ENCODE measurements around the gene RSPH9. TPM values are rescaled to one million over a fixed set of nuclear protein-coding genes. Genes with fewer than 3 reads are reported as not detected.

RSPH9 gene
- total and polyA plus RNA-seq, 2 experiments from 2014 or later, result 0.10 to 0.39 TPM

DNA sequence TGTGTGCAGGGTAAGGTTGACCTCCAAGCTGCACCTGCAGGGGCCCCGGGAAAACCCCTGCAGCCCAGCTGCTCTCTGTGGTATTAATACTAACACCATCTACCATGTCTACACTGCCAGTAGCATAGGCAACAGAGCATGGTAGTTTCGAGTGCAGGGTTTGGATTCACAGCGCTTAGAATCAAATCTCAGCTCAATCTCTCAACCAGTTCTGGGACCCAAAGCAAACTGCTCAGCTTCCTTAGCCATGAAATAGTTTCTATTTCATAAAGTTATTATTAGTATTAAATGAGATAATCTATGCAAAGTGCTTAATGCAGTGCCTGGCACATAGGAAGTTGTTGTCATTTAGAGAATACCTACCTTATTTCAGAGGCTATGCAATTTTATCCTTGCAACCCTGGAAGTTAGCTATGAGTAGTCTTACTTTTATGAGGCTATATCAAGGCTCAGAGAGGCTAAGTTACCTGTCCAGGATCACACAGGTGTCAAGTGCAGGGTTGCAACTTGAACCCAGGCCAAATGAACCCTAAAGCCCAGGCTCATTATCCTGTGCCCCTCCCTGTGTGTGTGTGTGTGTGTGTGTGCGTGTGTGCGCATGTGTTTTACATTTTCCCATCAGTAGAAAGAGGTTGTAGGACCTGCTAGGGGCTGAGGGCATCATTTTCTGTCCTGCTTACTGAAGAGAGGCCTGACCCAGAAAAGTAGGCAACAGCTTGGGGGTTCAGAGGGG, 70.4 kb downstream of the RSPH9 start:
- Histone ChIP-seq H3K27me3 (ENCODE audit: insufficient read depth) (no peaks in the 10 kb centered on the region), H4K20me1 (replicated peaks; ENCODE audit: insufficient read depth) (no peaks in the 10 kb centered on the region), H3F3A (replicated peaks; ENCODE audit: low read depth) (no peaks in the 10 kb centered on the region), H3K36me3 (ENCODE audit: insufficient read depth) (no peaks in the 10 kb centered on the region), H3K4me2 (no peak overlapping the region), H3K79me2 (replicated peaks; ENCODE audit: insufficient read depth) (no peaks in the 10 kb centered on the region), H3K9me2 (ENCODE audit: insufficient read depth) (no peaks in the 10 kb centered on the region), H3K4me1 (ENCODE audit: insufficient read depth) (no peaks in the 10 kb centered on the region), H3K27ac (ENCODE audit: low read depth) (no peak overlapping the region), H3K4me3 (no peak overlapping the region), H2AFZ (no peak overlapping the region)
- TF ChIP-seq STAT1 (IDR thresholded peaks at IDR 0.05; ENCODE audit: unreplicated experiment), result no peak
- TF ChIP-seq POLR2AphosphoS5 (IDR thresholded peaks at IDR 0.05; ENCODE audit: low read depth), result no peak
- TF ChIP-seq CREB1 (CRISPR knock-in tag; IDR thresholded peaks at IDR 0.05; ENCODE audit: low read depth), result no peak
- no peak for TF ChIP-seq ZNF114 (CRISPR knock-in tag; IDR thresholded peaks at IDR 0.05)
- no peak for TF ChIP-seq EZH2phosphoT487 (IDR thresholded peaks at IDR 0.05; ENCODE audit: unreplicated experiment)
- TF ChIP-seq, protein P1, sequence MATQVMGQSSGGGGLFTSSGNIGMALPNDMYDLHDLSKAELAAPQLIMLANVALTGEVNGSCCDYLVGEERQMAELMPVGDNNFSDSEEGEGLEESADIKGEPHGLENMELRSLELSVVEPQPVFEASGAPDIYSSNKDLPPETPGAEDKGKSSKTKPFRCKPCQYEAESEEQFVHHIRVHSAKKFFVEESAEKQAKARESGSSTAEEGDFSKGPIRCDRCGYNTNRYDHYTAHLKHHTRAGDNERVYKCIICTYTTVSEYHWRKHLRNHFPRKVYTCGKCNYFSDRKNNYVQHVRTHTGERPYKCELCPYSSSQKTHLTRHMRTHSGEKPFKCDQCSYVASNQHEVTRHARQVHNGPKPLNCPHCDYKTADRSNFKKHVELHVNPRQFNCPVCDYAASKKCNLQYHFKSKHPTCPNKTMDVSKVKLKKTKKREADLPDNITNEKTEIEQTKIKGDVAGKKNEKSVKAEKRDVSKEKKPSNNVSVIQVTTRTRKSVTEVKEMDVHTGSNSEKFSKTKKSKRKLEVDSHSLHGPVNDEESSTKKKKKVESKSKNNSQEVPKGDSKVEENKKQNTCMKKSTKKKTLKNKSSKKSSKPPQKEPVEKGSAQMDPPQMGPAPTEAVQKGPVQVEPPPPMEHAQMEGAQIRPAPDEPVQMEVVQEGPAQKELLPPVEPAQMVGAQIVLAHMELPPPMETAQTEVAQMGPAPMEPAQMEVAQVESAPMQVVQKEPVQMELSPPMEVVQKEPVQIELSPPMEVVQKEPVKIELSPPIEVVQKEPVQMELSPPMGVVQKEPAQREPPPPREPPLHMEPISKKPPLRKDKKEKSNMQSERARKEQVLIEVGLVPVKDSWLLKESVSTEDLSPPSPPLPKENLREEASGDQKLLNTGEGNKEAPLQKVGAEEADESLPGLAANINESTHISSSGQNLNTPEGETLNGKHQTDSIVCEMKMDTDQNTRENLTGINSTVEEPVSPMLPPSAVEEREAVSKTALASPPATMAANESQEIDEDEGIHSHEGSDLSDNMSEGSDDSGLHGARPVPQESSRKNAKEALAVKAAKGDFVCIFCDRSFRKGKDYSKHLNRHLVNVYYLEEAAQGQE (IDR thresholded peaks at IDR 0.05; ENCODE audit: unreplicated experiment), result no peak
- TF ChIP-seq ZNF331 (CRISPR knock-in tag; IDR thresholded peaks at IDR 0.05; ENCODE audit: low read depth), result no peak
- no peaks in the 10 kb centered on the region for H3K9me3 Mint-ChIP-seq
- peak; percentile 13; the same call in 2 of the 3 replicates for ATAC-seq
- H3K36me3 Mint-ChIP-seq (ENCODE audit: low read depth), result no peaks in the 10 kb centered on the region
- H3K4me3 Mint-ChIP-seq, result no peak overlapping the region
- peaks cover 9% of the 10 kb centered on the region for H3K4me1 Mint-ChIP-seq
- DNase-seq (ENCODE audit: low spot score), result no peak
- peaks cover 19% of the 10 kb centered on the region for H3K27me3 Mint-ChIP-seq (ENCODE audit: insufficient read depth, low read depth, poor library complexity)
- no peak overlapping the region for H3K27ac Mint-ChIP-seq

DNA sequence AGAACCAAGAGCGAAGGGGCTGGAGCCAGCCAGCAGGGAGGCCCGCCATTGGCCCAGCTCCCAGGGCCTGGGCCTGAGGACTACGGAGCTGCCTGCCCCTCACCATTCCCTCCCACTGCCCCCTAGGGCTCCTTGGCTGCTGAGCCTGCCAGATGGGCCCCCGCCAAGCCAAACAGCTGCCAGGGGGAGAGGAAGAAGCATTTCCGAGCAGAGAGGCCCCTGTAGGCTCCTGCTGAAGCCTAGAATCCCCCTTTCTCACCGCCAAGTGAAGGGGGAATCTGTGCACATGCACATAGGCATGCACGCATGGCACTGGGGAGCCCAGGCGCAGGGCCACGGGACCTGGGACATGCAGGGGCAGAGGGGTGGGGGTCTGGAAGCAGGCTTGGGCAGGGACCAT, 71.3 kb downstream of the RSPH9 start:
- Mint-ChIP-seq H3K36me3 (ENCODE audit: low read depth) (no peaks in the 10 kb centered on the region), H3K4me3 (no peak overlapping the region), H3K27me3 (ENCODE audit: insufficient read depth, low read depth, poor library complexity) (peaks cover 15% of the 10 kb centered on the region), H3K27ac (no peak overlapping the region), H3K9me3 (no peaks in the 10 kb centered on the region), H3K4me1 (peaks cover 9% of the 10 kb centered on the region)
- H3K79me2 ChIP-seq (replicated peaks; ENCODE audit: insufficient read depth), result no peaks in the 10 kb centered on the region
- no peaks in the 10 kb centered on the region for H4K20me1 ChIP-seq (replicated peaks; ENCODE audit: insufficient read depth)
- H3K4me1 ChIP-seq (ENCODE audit: insufficient read depth), result no peaks in the 10 kb centered on the region
- H3K9me2 ChIP-seq (ENCODE audit: insufficient read depth), result no peaks in the 10 kb centered on the region
- H3K36me3 ChIP-seq (ENCODE audit: insufficient read depth), result no peaks in the 10 kb centered on the region
- ATAC-seq (peak; percentile 42), DNase-seq (ENCODE audit: low spot score) (no peak)
- H3F3A ChIP-seq (replicated peaks; ENCODE audit: low read depth), result no peaks in the 10 kb centered on the region
- 0 out of 2 replicates have a peak overlapping the region, but pooled peaks have one; percentile 63 for H2AFZ ChIP-seq
- H3K4me2 ChIP-seq, result no peak overlapping the region
- no peak overlapping the region for H3K27ac ChIP-seq (ENCODE audit: low read depth)
- no peak overlapping the region for H3K4me3 ChIP-seq
- no peaks in the 10 kb centered on the region for H3K27me3 ChIP-seq (ENCODE audit: insufficient read depth)
- TF ChIP-seq, protein P2, sequence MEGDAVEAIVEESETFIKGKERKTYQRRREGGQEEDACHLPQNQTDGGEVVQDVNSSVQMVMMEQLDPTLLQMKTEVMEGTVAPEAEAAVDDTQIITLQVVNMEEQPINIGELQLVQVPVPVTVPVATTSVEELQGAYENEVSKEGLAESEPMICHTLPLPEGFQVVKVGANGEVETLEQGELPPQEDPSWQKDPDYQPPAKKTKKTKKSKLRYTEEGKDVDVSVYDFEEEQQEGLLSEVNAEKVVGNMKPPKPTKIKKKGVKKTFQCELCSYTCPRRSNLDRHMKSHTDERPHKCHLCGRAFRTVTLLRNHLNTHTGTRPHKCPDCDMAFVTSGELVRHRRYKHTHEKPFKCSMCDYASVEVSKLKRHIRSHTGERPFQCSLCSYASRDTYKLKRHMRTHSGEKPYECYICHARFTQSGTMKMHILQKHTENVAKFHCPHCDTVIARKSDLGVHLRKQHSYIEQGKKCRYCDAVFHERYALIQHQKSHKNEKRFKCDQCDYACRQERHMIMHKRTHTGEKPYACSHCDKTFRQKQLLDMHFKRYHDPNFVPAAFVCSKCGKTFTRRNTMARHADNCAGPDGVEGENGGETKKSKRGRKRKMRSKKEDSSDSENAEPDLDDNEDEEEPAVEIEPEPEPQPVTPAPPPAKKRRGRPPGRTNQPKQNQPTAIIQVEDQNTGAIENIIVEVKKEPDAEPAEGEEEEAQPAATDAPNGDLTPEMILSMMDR (conservative IDR thresholded peaks at IDR 0.05; ENCODE audit: low read depth in 2 of 2), result no peak
- TF ChIP-seq CREB1 (CRISPR knock-in tag; IDR thresholded peaks at IDR 0.05; ENCODE audit: low read depth) (no peak), POLR2AphosphoS5 (IDR thresholded peaks at IDR 0.05; ENCODE audit: low read depth) (no peak), ZNF114 (CRISPR knock-in tag; IDR thresholded peaks at IDR 0.05) (no peak)
- TF ChIP-seq, protein P3, sequence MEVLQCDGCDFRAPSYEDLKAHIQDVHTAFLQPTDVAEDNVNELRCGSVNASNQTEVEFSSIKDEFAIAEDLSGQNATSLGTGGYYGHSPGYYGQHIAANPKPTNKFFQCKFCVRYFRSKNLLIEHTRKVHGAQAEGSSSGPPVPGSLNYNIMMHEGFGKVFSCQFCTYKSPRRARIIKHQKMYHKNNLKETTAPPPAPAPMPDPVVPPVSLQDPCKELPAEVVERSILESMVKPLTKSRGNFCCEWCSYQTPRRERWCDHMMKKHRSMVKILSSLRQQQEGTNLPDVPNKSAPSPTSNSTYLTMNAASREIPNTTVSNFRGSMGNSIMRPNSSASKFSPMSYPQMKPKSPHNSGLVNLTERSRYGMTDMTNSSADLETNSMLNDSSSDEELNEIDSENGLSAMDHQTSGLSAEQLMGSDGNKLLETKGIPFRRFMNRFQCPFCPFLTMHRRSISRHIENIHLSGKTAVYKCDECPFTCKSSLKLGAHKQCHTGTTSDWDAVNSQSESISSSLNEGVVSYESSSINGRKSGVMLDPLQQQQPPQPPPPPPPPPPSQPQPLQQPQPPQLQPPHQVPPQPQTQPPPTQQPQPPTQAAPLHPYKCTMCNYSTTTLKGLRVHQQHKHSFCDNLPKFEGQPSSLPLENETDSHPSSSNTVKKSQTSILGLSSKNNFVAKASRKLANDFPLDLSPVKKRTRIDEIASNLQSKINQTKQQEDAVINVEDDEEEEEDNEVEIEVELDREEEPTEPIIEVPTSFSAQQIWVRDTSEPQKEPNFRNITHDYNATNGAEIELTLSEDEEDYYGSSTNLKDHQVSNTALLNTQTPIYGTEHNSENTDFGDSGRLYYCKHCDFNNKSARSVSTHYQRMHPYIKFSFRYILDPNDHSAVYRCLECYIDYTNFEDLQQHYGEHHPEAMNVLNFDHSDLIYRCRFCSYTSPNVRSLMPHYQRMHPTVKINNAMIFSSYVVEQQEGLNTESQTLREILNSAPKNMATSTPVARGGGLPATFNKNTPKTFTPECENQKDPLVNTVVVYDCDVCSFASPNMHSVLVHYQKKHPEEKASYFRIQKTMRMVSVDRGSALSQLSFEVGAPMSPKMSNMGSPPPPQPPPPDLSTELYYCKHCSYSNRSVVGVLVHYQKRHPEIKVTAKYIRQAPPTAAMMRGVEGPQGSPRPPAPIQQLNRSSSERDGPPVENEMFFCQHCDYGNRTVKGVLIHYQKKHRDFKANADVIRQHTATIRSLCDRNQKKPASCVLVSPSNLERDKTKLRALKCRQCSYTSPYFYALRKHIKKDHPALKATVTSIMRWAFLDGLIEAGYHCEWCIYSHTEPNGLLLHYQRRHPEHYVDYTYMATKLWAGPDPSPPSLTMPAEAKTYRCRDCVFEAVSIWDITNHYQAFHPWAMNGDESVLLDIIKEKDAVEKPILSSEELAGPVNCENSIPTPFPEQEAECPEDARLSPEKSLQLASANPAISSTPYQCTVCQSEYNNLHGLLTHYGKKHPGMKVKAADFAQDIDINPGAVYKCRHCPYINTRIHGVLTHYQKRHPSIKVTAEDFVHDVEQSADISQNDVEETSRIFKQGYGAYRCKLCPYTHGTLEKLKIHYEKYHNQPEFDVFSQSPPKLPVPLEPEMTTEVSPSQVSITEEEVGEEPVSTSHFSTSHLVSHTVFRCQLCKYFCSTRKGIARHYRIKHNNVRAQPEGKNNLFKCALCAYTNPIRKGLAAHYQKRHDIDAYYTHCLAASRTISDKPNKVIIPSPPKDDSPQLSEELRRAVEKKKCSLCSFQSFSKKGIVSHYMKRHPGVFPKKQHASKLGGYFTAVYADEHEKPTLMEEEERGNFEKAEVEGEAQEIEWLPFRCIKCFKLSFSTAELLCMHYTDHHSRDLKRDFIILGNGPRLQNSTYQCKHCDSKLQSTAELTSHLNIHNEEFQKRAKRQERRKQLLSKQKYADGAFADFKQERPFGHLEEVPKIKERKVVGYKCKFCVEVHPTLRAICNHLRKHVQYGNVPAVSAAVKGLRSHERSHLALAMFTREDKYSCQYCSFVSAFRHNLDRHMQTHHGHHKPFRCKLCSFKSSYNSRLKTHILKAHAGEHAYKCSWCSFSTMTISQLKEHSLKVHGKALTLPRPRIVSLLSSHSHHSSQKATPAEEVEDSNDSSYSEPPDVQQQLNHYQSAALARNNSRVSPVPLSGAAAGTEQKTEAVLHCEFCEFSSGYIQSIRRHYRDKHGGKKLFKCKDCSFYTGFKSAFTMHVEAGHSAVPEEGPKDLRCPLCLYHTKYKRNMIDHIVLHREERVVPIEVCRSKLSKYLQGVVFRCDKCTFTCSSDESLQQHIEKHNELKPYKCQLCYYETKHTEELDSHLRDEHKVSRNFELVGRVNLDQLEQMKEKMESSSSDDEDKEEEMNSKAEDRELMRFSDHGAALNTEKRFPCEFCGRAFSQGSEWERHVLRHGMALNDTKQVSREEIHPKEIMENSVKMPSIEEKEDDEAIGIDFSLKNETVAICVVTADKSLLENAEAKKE (CRISPR knock-in tag; IDR thresholded peaks at IDR 0.05), result no peak

Data from GM23338 (cell line).